CD14-positive monocyte (primary cell): ENCODE data around the gene CHN2. TPM values are rescaled to one million over a fixed set of nuclear protein-coding genes. Genes with fewer than 3 reads are reported as not detected.

Source experiments
- DNase-seq, 3 donors: peaks; one replicate each; pipeline ENCODE4 v3.0.0-alpha.2; 2011 to 2022
- H2AFZ ChIP-seq: 2 replicates; pipeline ENCODE4 v1.6.0; 2012; ENCODE audit warnings: mild to moderate bottlenecking, low read depth, low read length, inconsistent platforms; ENCODE audit not compliant: insufficient read depth, poor library complexity, severe bottlenecking
- H3K27ac ChIP-seq, 2 donors: 1 replicate in 1 of 2; 2 replicates in 1 of 2; pipeline ENCODE4 v1.5.1; 2012 to 2013; ENCODE audit warnings: low read length in 2 of 2, control low read depth in 1 of 2, inconsistent platforms in 1 of 2, low read depth in 1 of 2, mild to moderate bottlenecking in 1 of 2
- H3K27me3 ChIP-seq, 2 donors: one replicate each; pipeline versions ENCODE4 v1.6.0 to v1.6.1; 2011 to 2013; ENCODE audit warnings: low read length in 2 of 2; ENCODE audit not compliant: control insufficient read depth in 2 of 2, insufficient read depth in 2 of 2
- H3K36me3 ChIP-seq, 2 donors: replicated peaks in 1 of 2; 1 replicate in 1 of 2; 2 replicates in 1 of 2; pipeline versions ENCODE4 v1.5.1 to v1.6.1; 2012 to 2013; ENCODE audit warnings: low read length in 2 of 2, control low read depth in 1 of 2, inconsistent platforms in 1 of 2, mild to moderate bottlenecking in 1 of 2; ENCODE audit not compliant: insufficient read depth in 2 of 2, control insufficient read depth in 1 of 2
- H3K4me1 ChIP-seq, 2 donors: 1 replicate in 1 of 2; 2 replicates in 1 of 2; pipeline versions ENCODE4 v1.5.1 to v1.6.1; 2012 to 2013; ENCODE audit warnings: low read length in 2 of 2, control low read depth in 1 of 2, inconsistent platforms in 1 of 2, mild to moderate bottlenecking in 1 of 2, moderate library complexity in 1 of 2; ENCODE audit not compliant: insufficient read depth in 2 of 2, control insufficient read depth in 1 of 2
- H3K4me2 ChIP-seq: replicated peaks from 2 replicates; pipeline ENCODE3; 2012; ENCODE audit warnings: low read length, moderate library complexity, mild to moderate bottlenecking; ENCODE audit not compliant: poor library complexity, severe bottlenecking; ENCODE audit errors: extremely low read depth
- H3K4me3 ChIP-seq, 3 experiments: fragments of 200-600 bp in 1 of 3; sonication (generic) in 1 of 3; replicated peaks in 1 of 3; 1 replicate in 2 of 3; 2 replicates in 1 of 3; pipeline ENCODE4 v1.5.1; 2011 to 2013; ENCODE audit warnings: low read length in 3 of 3, mild to moderate bottlenecking in 3 of 3, control low read depth in 2 of 3, low read depth in 2 of 3, inconsistent platforms in 1 of 3, moderate library complexity in 1 of 3
- H3K79me2 ChIP-seq: 2 replicates; pipeline ENCODE4 v1.6.0; 2012; ENCODE audit warnings: mild to moderate bottlenecking, control low read depth, inconsistent platforms, low read length, moderate library complexity; ENCODE audit not compliant: insufficient read depth
- H3K9ac ChIP-seq: 2 replicates; pipeline ENCODE4 v1.6.0; 2017; ENCODE audit warnings: low read length, mild to moderate bottlenecking; ENCODE audit not compliant: insufficient read depth, poor library complexity, severe bottlenecking
- H3K9me3 ChIP-seq, 2 donors: replicated peaks in 1 of 2; 1 replicate in 1 of 2; 2 replicates in 1 of 2; pipeline versions ENCODE4 v1.5.1 to v1.6.1; 2012 to 2013; ENCODE audit warnings: low read length in 2 of 2, control low read depth in 1 of 2; ENCODE audit not compliant: control insufficient read depth in 1 of 2, insufficient read depth in 1 of 2
- H4K20me1 ChIP-seq: 2 replicates; pipeline ENCODE4 v1.6.0; 2012; ENCODE audit warnings: mild to moderate bottlenecking, low read length, control low read depth, moderate library complexity; ENCODE audit not compliant: insufficient read depth
- H3K27ac Mint-ChIP-seq, 7 donors: one replicate each; pipeline ENCODE4 v1.8.0; 2020; ENCODE audit warnings: mild to moderate bottlenecking in 7 of 7, mixed read lengths in 7 of 7, moderate library complexity in 6 of 7, inconsistent platforms in 2 of 7
- H3K27me3 Mint-ChIP-seq, 3 donors: one replicate each; pipeline ENCODE4 v1.8.0; 2021 to 2022; ENCODE audit warnings: low read depth in 3 of 3, mild to moderate bottlenecking in 3 of 3, mixed read lengths in 3 of 3, moderate library complexity in 3 of 3, inconsistent platforms in 1 of 3
- H3K36me3 Mint-ChIP-seq, 2 donors: one replicate each; pipeline ENCODE4 v1.8.0; 2020; ENCODE audit warnings: mixed read lengths in 2 of 2, inconsistent platforms in 1 of 2, mild to moderate bottlenecking in 1 of 2
- H3K4me1 Mint-ChIP-seq: one replicate; pipeline ENCODE4 v1.8.0; 2020; ENCODE audit warnings: mild to moderate bottlenecking, mixed read lengths
- H3K4me3 Mint-ChIP-seq, 2 donors: one replicate each; pipeline ENCODE4 v1.8.0; 2020; ENCODE audit warnings: mild to moderate bottlenecking in 2 of 2, mixed read lengths in 2 of 2, moderate library complexity in 1 of 2
- H3K9me3 Mint-ChIP-seq, 7 donors: one replicate each; pipeline ENCODE4 v1.8.0; 2020 to 2022; ENCODE audit warnings: mixed read lengths in 7 of 7, mild to moderate bottlenecking in 6 of 7, moderate library complexity in 6 of 7, inconsistent platforms in 2 of 7
- WGBS: methylation state at CpG from one replicate; pipeline ENCODE4 v1.1.5; 2013; ENCODE audit warnings: missing lambda C conversion rate; ENCODE audit not compliant: insufficient coverage; 5-methylcytosine and 5-hydroxymethylcytosine counted together
- intact Hi-C, 2 donors: fragments of 100-400 bp; cut with micrococcal nuclease; formaldehyde crosslinking; loops; one replicate each; pipeline versions ENCODE4 v1.15.0 to v1.15.1; 2023
- polyA plus RNA-seq, 3 donors: library from polyadenylated mRNA; depleted of rRNA in 1 of 3; unstranded in 2 of 3; stranded (reverse) in 1 of 3; fragments of 300-500 nt in 2 of 3; fragments of >200 nt in 1 of 3; fragmentation: Illumina TruSeq in 2 of 3; gene quantifications; 1 replicate in 2 of 3; 2 replicates in 1 of 3; pipeline ENCODE4 v1.2.3, GENCODE V29; 2012 to 2021
- TF ChIP-seq, protein P1 (sequence below): fragments of 200-600 bp; IDR thresholded peaks from one replicate; pipeline ENCODE4 v1.8.0; 2022; ENCODE audit warnings: antibody characterized with exemption, mild to moderate bottlenecking

CHN2 gene
- polyA plus RNA-seq, 3 donors, result 26.6 to 66.5 (median 44.8) TPM

GRCh38 chr7:29365423-29365822 lies 170.8 kb downstream of the CHN2 start:
- no peaks in the 10 kb centered on the region for H3K27me3 Mint-ChIP-seq
- DNase-seq, result no peak
- Histone ChIP-seq H3K9ac (no peak overlapping the region), H3K27ac (no peak overlapping the region), H3K4me3 (no peak overlapping the region), H3K79me2 (no peaks in the 10 kb centered on the region), H2AFZ (no peak overlapping the region), H3K4me1 (no peaks in the 10 kb centered on the region), H4K20me1 (peaks cover 37% of the 10 kb centered on the region), H3K9me3 (no peaks in the 10 kb centered on the region), H3K36me3 (peaks cover 4 to 22% of the 10 kb centered on the region in 2 donors), H3K27me3 (no peaks in the 10 kb centered on the region), H3K4me2 (no peak overlapping the region)
- peaks cover 8 to 19% of the 10 kb centered on the region in 2 donors for H3K36me3 Mint-ChIP-seq
- 100% methylated on average over 1 of the region's 1 CpG for WGBS
- H3K9me3 Mint-ChIP-seq, result no peaks in the 10 kb centered on the region
- H3K4me1 Mint-ChIP-seq, result peaks cover 2% of the 10 kb centered on the region
- intact Hi-C loops, result no loop called here
- TF ChIP-seq, protein P1, sequence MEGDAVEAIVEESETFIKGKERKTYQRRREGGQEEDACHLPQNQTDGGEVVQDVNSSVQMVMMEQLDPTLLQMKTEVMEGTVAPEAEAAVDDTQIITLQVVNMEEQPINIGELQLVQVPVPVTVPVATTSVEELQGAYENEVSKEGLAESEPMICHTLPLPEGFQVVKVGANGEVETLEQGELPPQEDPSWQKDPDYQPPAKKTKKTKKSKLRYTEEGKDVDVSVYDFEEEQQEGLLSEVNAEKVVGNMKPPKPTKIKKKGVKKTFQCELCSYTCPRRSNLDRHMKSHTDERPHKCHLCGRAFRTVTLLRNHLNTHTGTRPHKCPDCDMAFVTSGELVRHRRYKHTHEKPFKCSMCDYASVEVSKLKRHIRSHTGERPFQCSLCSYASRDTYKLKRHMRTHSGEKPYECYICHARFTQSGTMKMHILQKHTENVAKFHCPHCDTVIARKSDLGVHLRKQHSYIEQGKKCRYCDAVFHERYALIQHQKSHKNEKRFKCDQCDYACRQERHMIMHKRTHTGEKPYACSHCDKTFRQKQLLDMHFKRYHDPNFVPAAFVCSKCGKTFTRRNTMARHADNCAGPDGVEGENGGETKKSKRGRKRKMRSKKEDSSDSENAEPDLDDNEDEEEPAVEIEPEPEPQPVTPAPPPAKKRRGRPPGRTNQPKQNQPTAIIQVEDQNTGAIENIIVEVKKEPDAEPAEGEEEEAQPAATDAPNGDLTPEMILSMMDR, result no peak
- H3K27ac Mint-ChIP-seq, result no peak overlapping the region
- H3K4me3 Mint-ChIP-seq, result no peak overlapping the region

DNA sequence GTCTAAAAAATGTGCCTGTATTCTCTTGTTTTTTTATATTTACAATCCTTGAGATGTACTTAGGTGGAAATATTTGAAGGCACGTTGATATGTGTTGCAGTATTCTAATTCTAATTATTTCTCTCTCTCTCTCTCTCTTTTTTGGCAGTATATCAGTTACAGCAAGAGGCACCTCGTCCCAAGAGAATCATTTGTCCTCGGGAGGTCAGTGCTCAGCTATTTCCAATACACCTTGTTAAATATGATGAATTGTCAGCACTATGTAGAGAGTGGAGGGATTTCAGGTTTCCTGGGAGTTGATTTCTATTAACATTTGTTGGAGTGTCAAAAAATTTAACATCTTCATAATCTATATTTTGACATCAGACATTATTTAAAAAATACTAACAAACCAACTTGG lies 173.2 kb downstream of the CHN2 start:
- Mint-ChIP-seq H3K27ac (no peak overlapping the region), H3K27me3 (no peaks in the 10 kb centered on the region), H3K4me3 (no peak overlapping the region), H3K4me1 (no peaks in the 10 kb centered on the region), H3K9me3 (no peaks in the 10 kb centered on the region), H3K36me3 (peaks cover 22 to 34% of the 10 kb centered on the region in 2 donors)
- Histone ChIP-seq H3K4me1 (no peaks in the 10 kb centered on the region), H3K9ac (no peak overlapping the region), H3K9me3 (no peaks in the 10 kb centered on the region), H3K27me3 (no peaks in the 10 kb centered on the region), H3K79me2 (no peaks in the 10 kb centered on the region), H3K4me2 (no peak overlapping the region), H3K36me3 (peaks cover 12 to 39% of the 10 kb centered on the region in 2 donors), H3K4me3 (no peak overlapping the region), H4K20me1 (peaks cover 25% of the 10 kb centered on the region), H3K27ac (no peak overlapping the region), H2AFZ (no peak overlapping the region)
- WGBS, result no CpG with 5 or more reads among the region's 3 CpGs
- no peak for DNase-seq
- TF ChIP-seq, protein P1, result no peak
- intact Hi-C loops, result no loop called here
